Glutamatergic neuron (in vitro differentiated cells): ENCODE measurements around the gene SYF2. TPM values are rescaled to one million over a fixed set of nuclear protein-coding genes. Genes with fewer than 3 reads are reported as not detected.
"Not testable (repeated sequence)": the region's sequence is repeated elsewhere in the genome, so short reads cannot be mapped to it uniquely, and the experiment has no call there.

Source experiments
- DNase-seq: peaks from one replicate; pipeline ENCODE4 v3.0.0; 2022
- H3K27ac Mint-ChIP-seq: one replicate; pipeline ENCODE4 v1.8.0; 2020; ENCODE audit warnings: mild to moderate bottlenecking, mixed read lengths, inconsistent platforms; ENCODE audit not compliant: unreplicated experiment
- H3K27me3 Mint-ChIP-seq: one replicate; pipeline ENCODE4 v1.8.0; 2020; ENCODE audit warnings: mild to moderate bottlenecking, moderate library complexity, mixed read lengths, inconsistent platforms; ENCODE audit not compliant: unreplicated experiment
- H3K36me3 Mint-ChIP-seq: one replicate; pipeline ENCODE4 v1.8.0; 2020; ENCODE audit warnings: mild to moderate bottlenecking, mixed read lengths, inconsistent platforms; ENCODE audit not compliant: unreplicated experiment
- H3K4me1 Mint-ChIP-seq: one replicate; pipeline ENCODE4 v1.8.0; 2020; ENCODE audit warnings: mild to moderate bottlenecking, low read depth, mixed read lengths, inconsistent platforms; ENCODE audit not compliant: unreplicated experiment
- H3K4me3 Mint-ChIP-seq: one replicate; pipeline ENCODE4 v1.8.0; 2020; ENCODE audit warnings: mild to moderate bottlenecking, mixed read lengths, inconsistent platforms; ENCODE audit not compliant: unreplicated experiment
- H3K9me3 Mint-ChIP-seq: one replicate; pipeline ENCODE4 v1.8.0; 2020; ENCODE audit warnings: mild to moderate bottlenecking, moderate library complexity, mixed read lengths, inconsistent platforms; ENCODE audit not compliant: unreplicated experiment
- CTCF ChIP-seq: fragments of 200-600 bp; sonication (generic); IDR thresholded peaks from one replicate; pipeline ENCODE4 v1.5.0; 2021; ENCODE audit not compliant: partially characterized antibody, unreplicated experiment
- total RNA-seq: library from RNA; stranded (reverse); fragmentation: NEBNext Ultra II Directional; extraction: Animal tissue kit (Norgen Biotek cat#: 25700); gene quantifications from one replicate; pipeline ENCODE4 v1.2.1, GENCODE V29; 2021; ENCODE audit not compliant: unreplicated experiment

Gene SYF2
- total RNA-seq, 1 donor from 2014 or later: 32.6 TPM

GRCh38 chr1:25194054-25194453 is 38.2 kb downstream of the SYF2 start:
- DNase-seq: no peak
- H3K4me1 Mint-ChIP-seq: peaks cover 21% of the 10 kb centered on the region

GRCh38 chr1:25193229-25193628 is 39.1 kb downstream of the SYF2 start:
- Mint-ChIP-seq H3K27me3 (peaks cover 5% of the 10 kb centered on the region), H3K27ac (peak overlapping the region; percentile 15), H3K4me1 (peaks cover 14% of the 10 kb centered on the region), H3K9me3 (peaks cover 5% of the 10 kb centered on the region), H3K4me3 (no peak overlapping the region), H3K36me3 (no peaks in the 10 kb centered on the region)
- no peak for TF ChIP-seq CTCF
- DNase-seq: no peak

More at GRCh38 chr1:25194054-25194453, 38.2 kb downstream of the SYF2 start:
- H3K36me3 Mint-ChIP-seq: no peaks in the 10 kb centered on the region
- TF ChIP-seq CTCF: no peak
- peak overlapping the region; percentile 14 for H3K27ac Mint-ChIP-seq
- peaks cover 5% of the 10 kb centered on the region for H3K27me3 Mint-ChIP-seq
- H3K9me3 Mint-ChIP-seq: peaks cover 5% of the 10 kb centered on the region
- H3K4me3 Mint-ChIP-seq: no peak overlapping the region

GRCh38 chr1:25192154-25192553 is 40.1 kb downstream of the SYF2 start:
- no peak overlapping the region for H3K4me3 Mint-ChIP-seq
- no peak for TF ChIP-seq CTCF
- no peak for DNase-seq
- peaks cover 2% of the 10 kb centered on the region for H3K9me3 Mint-ChIP-seq
- H3K36me3 Mint-ChIP-seq: no peaks in the 10 kb centered on the region
- no peak overlapping the region for H3K27ac Mint-ChIP-seq
- H3K4me1 Mint-ChIP-seq: peaks cover 7% of the 10 kb centered on the region
- peaks cover 5% of the 10 kb centered on the region for H3K27me3 Mint-ChIP-seq

GRCh38 chr1:25190260-25190659 is 42.0 kb downstream of the SYF2 start:
- no peaks in the 10 kb centered on the region for H3K9me3 Mint-ChIP-seq
- H3K36me3 Mint-ChIP-seq: no peaks in the 10 kb centered on the region
- H3K27ac Mint-ChIP-seq: no peak overlapping the region
- DNase-seq: no peak
- no peak overlapping the region for H3K4me3 Mint-ChIP-seq
- H3K27me3 Mint-ChIP-seq: peaks cover 5% of the 10 kb centered on the region
- peaks cover 9% of the 10 kb centered on the region for H3K4me1 Mint-ChIP-seq
- TF ChIP-seq CTCF: no peak

- not testable (repeated sequence) for H3K9me3 Mint-ChIP-seq, H3K27ac Mint-ChIP-seq, H3K4me1 Mint-ChIP-seq, H3K36me3 Mint-ChIP-seq, H3K27me3 Mint-ChIP-seq, H3K4me3 Mint-ChIP-seq, DNase-seq
Observed at GRCh38 chr1:25187904-25188303, 44.4 kb downstream of the SYF2 start.

GRCh38 chr1:25187077-25187476 is 45.2 kb downstream of the SYF2 start:
- no peaks in the 10 kb centered on the region for H3K9me3 Mint-ChIP-seq
- DNase-seq: no peak
- peaks cover 6% of the 10 kb centered on the region for H3K4me1 Mint-ChIP-seq
- H3K4me3 Mint-ChIP-seq: no peak overlapping the region
- no peaks in the 10 kb centered on the region for H3K36me3 Mint-ChIP-seq
- no peak overlapping the region for H3K27ac Mint-ChIP-seq
- no peak for TF ChIP-seq CTCF
- no peaks in the 10 kb centered on the region for H3K27me3 Mint-ChIP-seq
